K562 (cell line): ENCODE results near the gene FOXJ2. TPM values are rescaled to one million over a fixed set of nuclear protein-coding genes. Genes with fewer than 3 reads are reported as not detected.

Experiments
- ATAC-seq: fragments of 200-7000 bp; cut with Tn5 transposase; 3 replicates; pipeline ENCODE4 v1.9.1; 2020; ENCODE audit warnings: moderate library complexity
- BruUV-seq: library from RNA; stranded (reverse); fragments of 400-500 nt; replicated peaks from 2 replicates; lab custom pipeline; 2021; lab: Mats Ljungman, UMichigan
- CTCF ChIA-PET: fragments of 300-600 bp; formaldehyde crosslinking; extraction: SDS; loops from one replicate; lab custom pipeline; 2021; ENCODE audit warnings: low intra/inter-chr PET ratio; lab: Yijun Ruan, JAX
- POLR2A ChIA-PET: fragments of 300-600, 350-650 bp; sonication (Branson Sonifier 250); formaldehyde crosslinking; extraction: SDS; loops from one replicate; lab custom pipeline; 2021; ENCODE audit warnings: antibody characterized with exemption, inconsistent platforms; lab: Yijun Ruan, JAX
- DNase-seq, 4 experiments: peaks; one replicate each; pipeline versions ENCODE4 v3.0.0 to v3.0.0-alpha.2; 2011 to 2018; ENCODE audit warnings: low spot score in 3 of 4, mixed read lengths in 3 of 4; ENCODE audit errors: extremely low read depth in 1 of 4
- FAIRE-seq: peaks from 2 replicates; lab custom pipeline; 2011; peaks lifted over from hg19 to GRCh38; lab: Jason Lieb, UNC
- H2AFZ ChIP-seq: 2 replicates; pipeline ENCODE4 v1.6.0; 2011; ENCODE audit warnings: low read depth, low read length, control low read depth, inconsistent platforms
- H3K27ac ChIP-seq: fragments of 200-600 bp; 3 replicates; pipeline ENCODE4 v1.8.0; 2011; ENCODE audit warnings: low read depth, mild to moderate bottlenecking, control low read depth, inconsistent platforms, low read length, moderate library complexity, mixed read lengths; ENCODE audit errors: extremely low read depth
- H3K27me3 ChIP-seq, 2 experiments: fragments of 300-600 bp in 1 of 2; 2 replicates in 1 of 2; 3 replicates in 1 of 2; pipeline versions ENCODE4 v1.6.0 to v1.8.0; 2011; ENCODE audit warnings: inconsistent platforms in 2 of 2, low read length in 2 of 2, mild to moderate bottlenecking in 1 of 2, mixed read lengths in 1 of 2, moderate library complexity in 1 of 2; ENCODE audit not compliant: control insufficient read depth in 2 of 2, insufficient read depth in 2 of 2
- H3K36me3 ChIP-seq: fragments of 300-600 bp; 3 replicates; pipeline ENCODE4 v1.8.0; 2011; ENCODE audit warnings: mild to moderate bottlenecking, low read length, inconsistent platforms; ENCODE audit not compliant: control insufficient read depth, insufficient read depth
- H3K4me1 ChIP-seq, 2 experiments: fragments of 200-600 bp in 1 of 2; replicated peaks in 1 of 2; 2 replicates in 1 of 2; 3 replicates in 1 of 2; pipeline versions ENCODE4 v1.5.1 to v1.8.0; 2011; ENCODE audit warnings: inconsistent platforms in 2 of 2, low read length in 2 of 2, mild to moderate bottlenecking in 1 of 2, mixed read lengths in 1 of 2, moderate library complexity in 1 of 2; ENCODE audit not compliant: control insufficient read depth in 2 of 2, insufficient read depth in 2 of 2
- H3K4me2 ChIP-seq: 2 replicates; pipeline ENCODE4 v1.6.1; 2011; ENCODE audit warnings: low read length, control low read depth, inconsistent platforms, mixed read lengths; ENCODE audit not compliant: insufficient read depth
- H3K4me3 ChIP-seq: fragments of 200-600 bp; sonication (generic), shearing (Covaris generic); 2 replicates; pipeline ENCODE4 v1.5.1; 2016; ENCODE audit warnings: control low read depth, inconsistent platforms
- H3K79me2 ChIP-seq: fragments of 200-600 bp; 3 replicates; pipeline ENCODE4 v1.8.0; 2011; ENCODE audit warnings: low read length, inconsistent platforms; ENCODE audit not compliant: control insufficient read depth, insufficient read depth
- H3K9ac ChIP-seq, 2 experiments: 2 replicates each; pipeline versions ENCODE4 v1.6.0 to v1.6.1; 2011; ENCODE audit warnings: low read depth in 2 of 2, low read length in 2 of 2, control low read depth in 1 of 2, inconsistent platforms in 1 of 2, mild to moderate bottlenecking in 1 of 2, mixed read lengths in 1 of 2; ENCODE audit not compliant: insufficient read depth in 1 of 2
- H3K9me1 ChIP-seq: one replicate; pipeline ENCODE4 v1.6.0; 2011; ENCODE audit warnings: inconsistent platforms, mild to moderate bottlenecking, low read length, moderate library complexity; ENCODE audit not compliant: control insufficient read depth, insufficient read depth
- H3K9me3 ChIP-seq: replicated peaks from 2 replicates; pipeline ENCODE4 v1.5.1; 2011; ENCODE audit warnings: low read depth, low read length, inconsistent platforms; ENCODE audit not compliant: control insufficient read depth, insufficient read depth
- H4K20me1 ChIP-seq: replicated peaks from 2 replicates; pipeline ENCODE4 v1.6.1; 2011; ENCODE audit warnings: low read length, inconsistent platforms, mixed read lengths; ENCODE audit not compliant: control insufficient read depth, insufficient read depth
- ATF3 ChIP-seq, 2 experiments: fragments of 450-650 bp in 1 of 2; sonication (generic) in 1 of 2; formaldehyde crosslinking in 1 of 2; IDR thresholded peaks in 1 of 2; conservative IDR thresholded peaks in 1 of 2; 2 replicates each; pipeline versions ENCODE4 v1.6.1 to v1.8.1; 2016 to 2023; ENCODE audit warnings: mild to moderate bottlenecking in 2 of 2, moderate library complexity in 2 of 2, inconsistent platforms in 1 of 2, missing genetic modification reagents in 1 of 2
- FOSL1 ChIP-seq: fragments of 200-800 bp; sonication (Bioruptor generic); conservative IDR thresholded peaks from 2 replicates; pipeline ENCODE4 v1.6.1; 2016; ENCODE audit warnings: missing genetic modification characterization, missing compliant biosample characterization
- JUND ChIP-seq, 2 experiments: IDR thresholded peaks; 2 replicates in 1 of 2; 3 replicates in 1 of 2; pipeline ENCODE4 v1.6.1; 2011; ENCODE audit warnings: borderline replicate concordance in 2 of 2, low read depth in 2 of 2, low read length in 2 of 2, improper control_type of control experiment in 1 of 2, missing biosample characterization in 1 of 2, missing genetic modification characterization in 1 of 2, missing genetic modification reagents in 1 of 2
- STAG1 ChIP-seq: sonication (generic); formaldehyde crosslinking; IDR thresholded peaks from 2 replicates; pipeline ENCODE4 v1.5.0; 2020; ENCODE audit warnings: missing genetic modification reagents, borderline replicate concordance
- WGBS: fragments of 100-300 bp; shearing (Covaris generic); methylation state at CpG from one replicate; pipeline ENCODE4 v1.1.6; 2016; ENCODE audit warnings: low coverage, mixed read lengths; ENCODE audit not compliant: insufficient coverage; ENCODE audit errors: missing lambda C conversion rate; 5-methylcytosine and 5-hydroxymethylcytosine counted together
- in situ Hi-C: fragments of 300-500 bp; cut with MboI; formaldehyde crosslinking; loops from 4 replicates; pipeline ENCODE4 v1.15.0; 2018; ENCODE audit warnings: inconsistent platforms, mixed read lengths
- intact Hi-C: fragments of 100-400 bp; cut with micrococcal nuclease; formaldehyde crosslinking; loops from 2 replicates; pipeline ENCODE4 v1.14.2; 2022
- polyA plus RNA-seq, 8 experiments: library from polyadenylated mRNA; depleted of rRNA in 4 of 8; stranded (reverse) in 5 of 8; unstranded in 3 of 8; fragments of >200 nt; fragmentation: Nextera tagmentation in 2 of 8; fragmentation: Illumina TruSeq in 1 of 8; extraction: Ambion mirVana in 2 of 8; extraction: Trizol in 1 of 8; gene quantifications; 2 replicates each; pipeline versions ENCODE4 v1.2.1 to v1.2.3, GENCODE V29; 2011 to 2014; ENCODE audit warnings: inconsistent platforms in 1 of 8, missing spikeins in 1 of 8
- total RNA-seq, 7 experiments: library from RNA; depleted of rRNA in 6 of 7; stranded (reverse); fragments of >200 nt in 6 of 7; fragmentation: Illumina TruSeq in 2 of 7; extraction: Trizol in 2 of 7; gene quantifications; 2 replicates each; pipeline versions ENCODE4 v1.2.1 to v1.2.3, GENCODE V29; 2011 to 2021; ENCODE audit warnings: low replicate concordance in 1 of 7

The FOXJ2 gene
- total and polyA plus RNA-seq, 9 of the 15 experiments (the other 6 are each of a cell fraction or from before 2014, with no cell fraction given): 1.0 to 7.5 (median 2.4) TPM

GRCh38 chr12:8077207-8077606 lies 44.7 kb downstream of the FOXJ2 start:
- WGBS: 23% methylated on average over 4 of the region's 4 CpGs
- in situ Hi-C loops: no loop called here
- peak; percentile 44; the same call in 1 of the 2 replicates for TF ChIP-seq ATF3 (IDR thresholded peaks at IDR 0.05)
- no peak for TF ChIP-seq ATF3 (CRISPR knock-in tag; conservative IDR thresholded peaks at IDR 0.05)
- peak; percentile 42; the same call in 1 of the 2 replicates for TF ChIP-seq JUND (IDR thresholded peaks at IDR 0.05; ENCODE audit: borderline replicate concordance, low read depth, low read length)
- no peak for TF ChIP-seq JUND (tag; IDR thresholded peaks at IDR 0.05; ENCODE audit: borderline replicate concordance, low read depth, low read length)
- no peak for TF ChIP-seq STAG1 (CRISPR knock-in tag)
- TF ChIP-seq FOSL1 (tag): peak; percentile 56

More at GRCh38 chr12:8077207-8077606, 44.7 kb downstream of the FOXJ2 start:
- no peak overlapping the region for H2AFZ ChIP-seq
- POLR2A ChIA-PET: no interaction called here
- no peak overlapping the region for H3K4me3 ChIP-seq
- H3K27me3 ChIP-seq: no peaks in the 10 kb centered on the region
- intact Hi-C loops: no loop called here
- peaks cover 14% of the 10 kb centered on the region for H3K79me2 ChIP-seq
- no peak overlapping the region for H3K9ac ChIP-seq
- FAIRE-seq (no peak), ATAC-seq (no peak), DNase-seq (no peak)
- no TSS peak for BruUV-seq
- no peaks in the 10 kb centered on the region for H4K20me1 ChIP-seq
- H3K36me3 ChIP-seq: no peaks in the 10 kb centered on the region
- H3K9me1 ChIP-seq: no peaks in the 10 kb centered on the region
- no peak overlapping the region for H3K4me2 ChIP-seq
- no peaks in the 10 kb centered on the region for H3K9me3 ChIP-seq
- no peak overlapping the region for H3K27ac ChIP-seq
- H3K4me1 ChIP-seq: peaks cover 7 to 17% of the 10 kb centered on the region in 2 experiments; a peak in 3 of 5 replicates
- CTCF ChIA-PET: interaction anchor here (2.7 kb wide), 1 partner anchor 31 kb away, joined by 18 read pairs; no protein-coding TSS in a partner anchor
